CMK (cell line): ENCODE measurements around the gene PPP1R12A.
"Not testable (repeated sequence)": the region's sequence is repeated elsewhere in the genome, so short reads cannot be mapped to it uniquely, and the experiment has no call there.

Source experiments
- DNase-seq: peaks from one replicate; pipeline ENCODE4 v3.0.0-alpha.2; 2010; ENCODE audit warnings: low read depth

Gene PPP1R12A

GRCh38 chr12:79841248-79841877 lies 93.5 kb downstream of the PPP1R12A start:
- DNase-seq = no peak

GRCh38 chr12:79838359-79838758 lies 96.5 kb downstream of the PPP1R12A start:
- no peak for DNase-seq

- DNase-seq = no peak
Measured at GRCh38 chr12:79837575-79837974, 97.3 kb downstream of the PPP1R12A start.

GRCh38 chr12:79835377-79835843 lies 99.5 kb downstream of the PPP1R12A start:
- no peak for DNase-seq

GRCh38 chr12:79834712-79835376 lies 100.1 kb downstream of the PPP1R12A start:
- no peak for DNase-seq

GRCh38 chr12:79830440-79830839 lies 104.5 kb downstream of the PPP1R12A start:
- no peak for DNase-seq

GRCh38 chr12:79828924-79829323 lies 106.0 kb downstream of the PPP1R12A start:
- DNase-seq = no peak

- no peak for DNase-seq
Measured at GRCh38 chr12:79827484-79827883, 107.4 kb downstream of the PPP1R12A start.

GRCh38 chr12:79826267-79827128 lies 108.4 kb downstream of the PPP1R12A start:
- no peak for DNase-seq

GRCh38 chr12:79822475-79822874 lies 112.4 kb downstream of the PPP1R12A start:
- no peak for DNase-seq

- no peak for DNase-seq
Measured at GRCh38 chr12:79818856-79819255, 116.0 kb downstream of the PPP1R12A start.

- DNase-seq = not testable (repeated sequence)
Measured at GRCh38 chr12:79784366-79785065, 150.4 kb downstream of the PPP1R12A start.

- no peak for DNase-seq
Measured at GRCh38 chr12:79782172-79782900, 152.6 kb downstream of the PPP1R12A start.

GRCh38 chr12:79778802-79779448 lies 156.0 kb downstream of the PPP1R12A start:
- DNase-seq = no peak

- DNase-seq = no peak
Measured at GRCh38 chr12:79776111-79776510, 158.8 kb downstream of the PPP1R12A start.

- no peak for DNase-seq
Measured at GRCh38 chr12:79775355-79776027, 159.4 kb downstream of the PPP1R12A start.

GRCh38 chr12:79773896-79774295 lies 161.0 kb downstream of the PPP1R12A start:
- no peak for DNase-seq

GRCh38 chr12:79769860-79770485 lies 164.9 kb downstream of the PPP1R12A start:
- DNase-seq = no peak

GRCh38 chr12:79769189-79769859 lies 165.6 kb downstream of the PPP1R12A start:
- no peak for DNase-seq
